Upper lobe of left lung (tissue), 4 donors: Measurements from ENCODE around the gene VOPP1.

Experiments used
- EP300 ChIP-seq, 4 donors: sonication (generic); formaldehyde crosslinking; IDR thresholded peaks; one replicate each; pipeline ENCODE4 v1.5.1; 2017; ENCODE audit warnings: antibody characterized with exemption in 4 of 4, control low read depth in 2 of 4
- POLR2A ChIP-seq, 4 donors: fragments of 450-650 bp; IDR thresholded peaks; one replicate each; pipeline ENCODE4 v1.5.1; 2016 to 2017; ENCODE audit warnings: antibody characterized with exemption in 4 of 4, mild to moderate bottlenecking in 2 of 4
- POLR2AphosphoS5 ChIP-seq, 2 donors: sonication (generic); formaldehyde crosslinking; IDR thresholded peaks; one replicate each; pipeline ENCODE4 v1.5.1; 2017; ENCODE audit warnings: antibody characterized with exemption in 2 of 2
- TF ChIP-seq, protein P1 (sequence below), 6 experiments: fragments of 450-650 bp in 4 of 6; fragments of 200-600 bp in 2 of 6; sonication (generic) in 2 of 6; IDR thresholded peaks; one replicate each; pipeline ENCODE4 v1.5.1; 2016 to 2019; ENCODE audit warnings: antibody characterized with exemption in 6 of 6

DNA sequence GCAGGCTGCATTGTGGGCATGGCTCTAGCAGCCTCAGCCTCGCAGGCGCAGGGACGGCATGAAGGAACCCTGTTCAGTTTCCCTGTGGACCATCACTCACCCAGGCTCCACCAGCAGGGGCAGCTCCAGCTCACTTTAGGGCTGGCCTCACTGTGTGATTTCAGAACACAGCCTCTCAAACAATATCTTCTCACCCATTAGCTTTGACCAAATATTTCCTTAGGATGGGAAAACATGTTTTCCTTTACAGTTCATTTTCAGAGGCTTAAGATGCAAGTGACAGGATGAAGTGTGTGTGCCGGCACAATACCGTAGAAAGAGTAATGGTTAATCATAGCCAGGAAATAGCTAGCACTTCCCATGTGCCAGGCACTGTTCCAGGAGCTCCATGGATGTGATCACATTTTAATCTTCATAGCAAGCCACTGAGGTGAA lies 149.0 kb downstream of the VOPP1 start:
- TF ChIP-seq POLR2A (IDR thresholded peaks at IDR 0.05) (no peak), EP300 (IDR thresholded peaks at IDR 0.05) (no peak), POLR2AphosphoS5 (IDR thresholded peaks at IDR 0.05) (no peak)
- TF ChIP-seq, protein P1, sequence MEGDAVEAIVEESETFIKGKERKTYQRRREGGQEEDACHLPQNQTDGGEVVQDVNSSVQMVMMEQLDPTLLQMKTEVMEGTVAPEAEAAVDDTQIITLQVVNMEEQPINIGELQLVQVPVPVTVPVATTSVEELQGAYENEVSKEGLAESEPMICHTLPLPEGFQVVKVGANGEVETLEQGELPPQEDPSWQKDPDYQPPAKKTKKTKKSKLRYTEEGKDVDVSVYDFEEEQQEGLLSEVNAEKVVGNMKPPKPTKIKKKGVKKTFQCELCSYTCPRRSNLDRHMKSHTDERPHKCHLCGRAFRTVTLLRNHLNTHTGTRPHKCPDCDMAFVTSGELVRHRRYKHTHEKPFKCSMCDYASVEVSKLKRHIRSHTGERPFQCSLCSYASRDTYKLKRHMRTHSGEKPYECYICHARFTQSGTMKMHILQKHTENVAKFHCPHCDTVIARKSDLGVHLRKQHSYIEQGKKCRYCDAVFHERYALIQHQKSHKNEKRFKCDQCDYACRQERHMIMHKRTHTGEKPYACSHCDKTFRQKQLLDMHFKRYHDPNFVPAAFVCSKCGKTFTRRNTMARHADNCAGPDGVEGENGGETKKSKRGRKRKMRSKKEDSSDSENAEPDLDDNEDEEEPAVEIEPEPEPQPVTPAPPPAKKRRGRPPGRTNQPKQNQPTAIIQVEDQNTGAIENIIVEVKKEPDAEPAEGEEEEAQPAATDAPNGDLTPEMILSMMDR (IDR thresholded peaks at IDR 0.05), result no peak
